NCI-H2081 (cell line): ENCODE data around the gene C9orf50.

Experiments
- DNase-seq, 2 experiments: peaks; one replicate each; lab custom pipeline; 2025; lab: John Stamatoyannopoulos, UW

The C9orf50 gene

GRCh38 chr9:129569502-129570449, 51.1 kb downstream of the C9orf50 start:
- DNase-seq, result no peak

- DNase-seq, result peak; percentile 14 to 19
Observed at GRCh38 chr9:129568560-129569501, 52.1 kb downstream of the C9orf50 start.

- no peak for DNase-seq
Observed at GRCh38 chr9:129567842-129568559, 52.9 kb downstream of the C9orf50 start.

GRCh38 chr9:129567329-129567728, 53.6 kb downstream of the C9orf50 start:
- DNase-seq, result no peak

- no peak for DNase-seq
Observed at GRCh38 chr9:129566563-129567266, 54.2 kb downstream of the C9orf50 start.

- no peak for DNase-seq
Observed at GRCh38 chr9:129562917-129563316, 58.0 kb downstream of the C9orf50 start.

GRCh38 chr9:129562514-129562913, 58.4 kb downstream of the C9orf50 start:
- no peak for DNase-seq
